Epidermal melanocyte (primary cell): ENCODE measurements around the gene FOXA2.

Source experiments
- DNase-seq: peaks from one replicate; pipeline ENCODE4 v3.0.0; 2011; ENCODE audit warnings: low spot score; ENCODE audit not compliant: insufficient read length

Gene FOXA2

GRCh38 chr20:22536956-22537756 lies 47.2 kb downstream of the FOXA2 start:
- no peak for DNase-seq

- no peak for DNase-seq
Observed at GRCh38 chr20:22536141-22536828, 48.1 kb downstream of the FOXA2 start.

DNA sequence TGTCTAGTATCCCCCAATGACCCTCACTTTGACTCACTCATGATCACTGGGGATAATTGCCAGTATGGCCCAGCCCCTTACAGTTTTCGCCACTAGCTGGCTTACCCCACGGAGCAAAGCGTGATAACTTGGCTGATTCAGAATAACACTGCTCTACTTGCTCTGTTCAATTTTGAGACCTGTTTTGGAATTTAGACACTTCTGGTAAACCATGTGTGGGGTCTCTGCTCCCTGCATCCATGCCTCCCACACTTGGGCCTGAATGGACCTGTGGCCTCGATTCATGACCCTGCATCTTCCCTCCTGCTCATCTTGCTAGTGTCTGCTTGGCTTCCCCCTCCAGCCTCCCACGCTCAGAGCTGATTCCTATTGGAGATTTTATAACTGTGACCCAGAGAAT lies 48.9 kb downstream of the FOXA2 start:
- no peak for DNase-seq

- no peak for DNase-seq
Observed at GRCh38 chr20:22533823-22534751, 50.3 kb downstream of the FOXA2 start.

DNA sequence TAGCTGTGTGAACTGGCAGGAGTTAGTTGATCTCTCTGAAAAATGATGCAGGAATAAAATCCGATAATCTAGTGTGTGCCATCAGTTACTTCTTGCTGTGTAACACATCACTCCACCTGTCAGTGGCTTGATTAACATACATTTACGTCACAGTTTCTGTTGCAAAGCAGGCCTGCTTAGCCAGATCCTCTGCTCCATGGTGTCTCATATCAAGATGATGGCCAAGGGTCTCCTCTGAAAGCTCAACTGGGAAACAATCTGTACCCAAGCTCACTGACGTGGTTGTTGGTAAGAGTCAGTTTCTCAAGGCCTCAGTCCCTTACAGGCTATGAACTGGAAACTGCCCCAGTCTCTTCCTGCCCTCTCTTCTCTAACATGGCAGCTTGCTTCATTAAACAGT lies 51.8 kb downstream of the FOXA2 start:
- no peak for DNase-seq

GRCh38 chr20:22531756-22532155 lies 52.6 kb downstream of the FOXA2 start:
- DNase-seq: no peak

- DNase-seq: no peak
Observed at GRCh38 chr20:22531056-22531615, 53.2 kb downstream of the FOXA2 start.
